A549 (cell line): ENCODE measurements around the gene USP20. TPM values are rescaled to one million over a fixed set of nuclear protein-coding genes. Genes with fewer than 3 reads are reported as not detected.
A peak's percentile ranks its signal among the peaks of the same experiment; 100 is the strongest.

Experiments
- ATAC-seq, 2 experiments: fragments of 200-7000 bp in 1 of 2; fragments of >200 bp in 1 of 2; cut with Nextera tagmentation in 1 of 2; cut with Tn5 transposase in 1 of 2; 3 replicates each; pipeline versions ENCODE4 v1.8.0 to v1.9.1; 2018 to 2020; ENCODE audit warnings: mild to moderate bottlenecking in 1 of 2, moderate library complexity in 1 of 2
- CTCF ChIA-PET: fragments of 300-600 bp; sonication (Branson Sonifier 250); formaldehyde crosslinking; extraction: SDS; loops from one replicate; lab custom pipeline; 2021; ENCODE audit warnings: antibody characterized with exemption, inconsistent platforms; lab: Yijun Ruan, JAX
- POLR2A ChIA-PET: fragments of 350-600 bp; formaldehyde crosslinking; extraction: SDS; loops from one replicate; lab custom pipeline; 2021; ENCODE audit warnings: antibody characterized with exemption, inconsistent platforms; lab: Yijun Ruan, JAX
- DNase-seq, 2 experiments: peaks; one replicate each; pipeline versions ENCODE4 v3.0.0 to v3.0.0-alpha.2; 2011 to 2016; ENCODE audit warnings: low read depth in 1 of 2, low spot score in 1 of 2
- FAIRE-seq: peaks from 2 replicates; lab custom pipeline; 2011; peaks lifted over from hg19 to GRCh38; lab: Jason Lieb, UNC
- H3K27ac ChIP-seq, 2 experiments: fragments of >200 bp; sonication (Bioruptor Twin); formaldehyde crosslinking; 3 replicates each; pipeline ENCODE4 v1.5.1; 2016 to 2017
- H3K4me1 ChIP-seq: fragments of >200 bp; sonication (Bioruptor Twin); formaldehyde crosslinking; 3 replicates; pipeline ENCODE4 v1.6.1; 2016
- H3K4me2 ChIP-seq: fragments of >200 bp; sonication (Bioruptor Twin); formaldehyde crosslinking; 3 replicates; pipeline ENCODE4 v1.6.1; 2016
- H3K4me3 ChIP-seq: fragments of >200 bp; sonication (Bioruptor Twin); formaldehyde crosslinking; 3 replicates; pipeline ENCODE4 v1.5.1; 2016
- H3K9me3 ChIP-seq: fragments of >200 bp; sonication (Bioruptor Twin); formaldehyde crosslinking; 3 replicates; pipeline ENCODE4 v1.6.1; 2016
- BCL3 ChIP-seq: fragments of >200 bp; sonication (Bioruptor Twin); formaldehyde crosslinking; IDR thresholded peaks from 3 replicates; pipeline ENCODE4 v1.6.1; 2016
- BHLHE40 ChIP-seq: IDR thresholded peaks from 2 replicates; pipeline ENCODE4 v1.6.1; 2012; ENCODE audit warnings: low read depth, low read length, inconsistent platforms
- CBX2 ChIP-seq: fragments of 200-600 bp; sonication (generic); IDR thresholded peaks from 2 replicates; pipeline ENCODE4 v1.6.1; 2016; ENCODE audit warnings: low read depth, mild to moderate bottlenecking, borderline replicate concordance
- CHD2 ChIP-seq: fragments of 150-350 bp; IDR thresholded peaks from 2 replicates; pipeline ENCODE4 v1.6.1; 2014; ENCODE audit warnings: low read length; ENCODE audit not compliant: partially characterized antibody
- HEYL ChIP-seq: fragments of 250-450 bp; sonication (Bioruptor Pico); IDR thresholded peaks from 2 replicates; pipeline ENCODE4 v1.8.0; 2021; ENCODE audit warnings: mild to moderate bottlenecking, moderate library complexity
- HOXB13 ChIP-seq: fragments of 250-450 bp; sonication (Bioruptor Pico); IDR thresholded peaks from 2 replicates; pipeline ENCODE4 v1.5.0; 2020; ENCODE audit warnings: low read depth, mild to moderate bottlenecking, moderate library complexity
- JUN ChIP-seq, 2 experiments: fragments of >200 bp; sonication (Bioruptor Twin); formaldehyde crosslinking; IDR thresholded peaks; 2 replicates in 1 of 2; 3 replicates in 1 of 2; pipeline ENCODE4 v1.6.1; 2016 to 2017
- JUNB ChIP-seq: fragments of >200 bp; sonication (Bioruptor Twin); formaldehyde crosslinking; IDR thresholded peaks from 2 replicates; pipeline ENCODE4 v1.6.1; 2016
- KDM1A ChIP-seq: fragments of 200-600 bp; sonication (generic); IDR thresholded peaks from 2 replicates; pipeline ENCODE4 v1.6.1; 2016; ENCODE audit warnings: low read depth, mild to moderate bottlenecking
- NFE2L2 ChIP-seq: fragments of 150-350 bp; conservative IDR thresholded peaks from 2 replicates; pipeline ENCODE4 v1.6.1; 2014; ENCODE audit warnings: low read length
- RAD21 ChIP-seq, 2 experiments: fragments of >200 bp in 1 of 2; sonication (Bioruptor Twin) in 1 of 2; formaldehyde crosslinking in 1 of 2; IDR thresholded peaks in 1 of 2; conservative IDR thresholded peaks in 1 of 2; 2 replicates in 1 of 2; 3 replicates in 1 of 2; pipeline ENCODE4 v1.6.1; 2012 to 2018; ENCODE audit warnings: inconsistent platforms in 1 of 2
- RARB ChIP-seq: fragments of 250-450 bp; sonication (Bioruptor Pico); IDR thresholded peaks from 2 replicates; pipeline ENCODE4 v1.8.0; 2021; ENCODE audit warnings: mild to moderate bottlenecking, moderate library complexity
- RCOR1 ChIP-seq: fragments of 150-350 bp; IDR thresholded peaks from 2 replicates; pipeline ENCODE4 v1.6.1; 2014; ENCODE audit warnings: antibody characterized with exemption, low read length, low read depth
- RNF2 ChIP-seq: fragments of 200-600 bp; sonication (generic); IDR thresholded peaks from 2 replicates; pipeline ENCODE4 v1.6.1; 2016; ENCODE audit warnings: low read depth, mild to moderate bottlenecking, antibody characterized with exemption, moderate library complexity, borderline replicate concordance
- SMC3 ChIP-seq: fragments of >200 bp; sonication (Bioruptor Twin); formaldehyde crosslinking; IDR thresholded peaks from 3 replicates; pipeline ENCODE4 v1.6.1; 2018; ENCODE audit warnings: inconsistent platforms
- SREBF2 ChIP-seq: fragments of 450-650 bp; IDR thresholded peaks from 2 replicates; pipeline ENCODE4 v1.6.1; 2014; ENCODE audit warnings: mild to moderate bottlenecking, moderate library complexity
- TP53 ChIP-seq: fragments of 250-450 bp; sonication (Bioruptor Pico); IDR thresholded peaks from 2 replicates; pipeline ENCODE4 v1.5.0; 2021; ENCODE audit warnings: mild to moderate bottlenecking, moderate library complexity
- ZC3H11A ChIP-seq: fragments of 450-650 bp; IDR thresholded peaks from 2 replicates; pipeline ENCODE4 v1.6.1; 2014; ENCODE audit warnings: antibody characterized with exemption, mild to moderate bottlenecking
- WGBS: methylation state at CpG from one replicate; pipeline ENCODE4 v1.1.6; 2017; ENCODE audit errors: missing lambda C conversion rate; 5-methylcytosine and 5-hydroxymethylcytosine counted together
- polyA plus RNA-seq, 4 experiments: library from polyadenylated mRNA; depleted of rRNA in 3 of 4; stranded (reverse); fragments of >200 nt; fragmentation: RNase III in 1 of 4; extraction: RNeasy Plus Mini Kit Qiagen cat#74134 plus additional on column Dnase treatment in 1 of 4; gene quantifications; 2 replicates in 3 of 4; 3 replicates in 1 of 4; pipeline ENCODE4 v1.2.3, GENCODE V29; 2011 to 2017
- TF ChIP-seq, protein P1 (sequence below): fragments of >200 bp; sonication (Bioruptor Twin); formaldehyde crosslinking; IDR thresholded peaks from 3 replicates; pipeline ENCODE4 v1.5.1; 2016
- TF ChIP-seq, protein P2 (sequence below): fragments of 200-600 bp; sonication (generic); IDR thresholded peaks from 2 replicates; pipeline ENCODE4 v1.6.1; 2016; ENCODE audit warnings: antibody characterized with exemption, mild to moderate bottlenecking, moderate library complexity
- TF ChIP-seq, protein P3 (sequence below): fragments of 450-650 bp; IDR thresholded peaks from 2 replicates; pipeline ENCODE4 v1.6.1; 2014; ENCODE audit warnings: antibody characterized with exemption

The USP20 gene
- polyA plus RNA-seq, 2 of the 4 experiments (the other 2 are of a cell fraction): 3.9 to 5.0 TPM

- DNase-seq: peak in 1 of 2 experiments; percentile 17
- FAIRE-seq: no peak
- Histone ChIP-seq H3K4me1 (peaks cover 15% of the 10 kb centered on the region; the same call in 2 of the 3 replicates), H3K4me3 (peak overlapping the region; percentile 96), H3K9me3 (no peaks in the 10 kb centered on the region), H3K4me2 (peak overlapping the region; percentile 93), H3K27ac (peak overlapping the region; percentile 79 to 90)
- ATAC-seq: peak; percentile 3 to 18; a peak in 5 of 6 replicates
- TF ChIP-seq JUN (IDR thresholded peaks at IDR 0.05): no peak
- no peak for TF ChIP-seq SMC3
- no peak for TF ChIP-seq RARB
- WGBS: 7% methylated on average over 19 of the region's 19 CpGs
- CTCF ChIA-PET: no interaction called here
- POLR2A ChIA-PET: no interaction called here
Observed at GRCh38 chr9:129835860-129836223, 584 bp downstream of the USP20 start.

DNA sequence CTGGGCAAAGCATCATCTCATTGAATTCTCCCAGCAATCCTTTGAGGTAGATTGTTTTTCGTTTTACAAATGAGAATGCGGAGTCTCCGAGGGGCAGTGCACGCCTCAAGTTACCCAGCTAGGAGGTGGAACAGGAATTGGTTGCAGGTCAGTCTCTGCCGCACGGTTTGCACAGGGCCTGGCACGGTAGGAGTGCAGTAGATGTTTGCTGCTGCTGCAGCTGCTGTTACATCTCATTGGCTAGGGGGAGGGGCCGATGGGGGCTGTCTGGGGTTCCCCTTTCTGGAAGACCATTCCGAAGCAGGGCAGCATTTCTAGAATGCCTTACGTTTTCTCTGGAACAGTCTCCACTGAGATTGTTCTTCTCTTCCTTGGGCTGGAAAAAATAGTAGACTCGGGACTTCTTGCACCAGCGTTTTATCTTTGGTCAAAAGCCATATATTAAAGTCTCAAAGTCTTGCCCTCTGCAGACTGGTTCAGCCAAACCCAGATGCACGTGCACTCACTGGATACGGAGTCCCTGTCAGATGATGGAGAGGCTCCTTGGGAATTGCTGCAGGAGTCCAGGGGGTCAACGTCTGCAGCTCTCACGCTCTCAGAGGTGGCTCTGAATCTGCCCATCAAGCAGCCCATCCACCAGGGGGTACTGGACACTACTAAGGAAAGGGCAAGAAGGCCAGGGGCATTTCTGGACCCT is 1.2 kb downstream of the USP20 start:
- TF ChIP-seq SREBF2 (no peak), RCOR1 (no peak), NFE2L2 (no peak), RNF2 (no peak)
- WGBS: 79% methylated on average over 16 of the region's 16 CpGs
- Histone ChIP-seq H3K9me3 (no peaks in the 10 kb centered on the region), H3K4me1 (peaks cover 15% of the 10 kb centered on the region; the same call in 2 of the 3 replicates), H3K4me2 (peak overlapping the region; percentile 93), H3K27ac (no peak overlapping the region; a peak in 1 of 6 replicates), H3K4me3 (peak overlapping the region; percentile 96; the same call in 2 of the 3 replicates)
- DNase-seq (peak in 1 of 2 experiments; percentile 14), FAIRE-seq (no peak), ATAC-seq (no peak)
- ChIA-PET CTCF (interaction anchor here (1.3 kb wide), 1 partner anchor 271 kb away, joined by 3 read pairs; no protein-coding TSS in a partner anchor), POLR2A (no interaction called here)

- no peak for DNase-seq
- Histone ChIP-seq H3K4me1 (peaks cover 8% of the 10 kb centered on the region; the same call in 2 of the 3 replicates), H3K4me2 (no peak overlapping the region), H3K27ac (no peak overlapping the region), H3K9me3 (no peaks in the 10 kb centered on the region), H3K4me3 (no peak overlapping the region)
- no peak for ATAC-seq
- TF ChIP-seq RNF2 (no peak), BCL3 (no peak), HOXB13 (CRISPR knock-in tag) (no peak), TP53 (CRISPR knock-in tag) (no peak), HEYL (no peak), CBX2 (no peak), RCOR1 (no peak), SMC3 (no peak), JUNB (no peak), BHLHE40 (no peak), SREBF2 (no peak), RAD21 (conservative IDR thresholded peaks at IDR 0.05 in 1 of 2, IDR thresholded peaks at IDR 0.05 in 1 of 2) (no peak), KDM1A (no peak), CHD2 (no peak), ZC3H11A (no peak)
- TF ChIP-seq, protein P1, sequence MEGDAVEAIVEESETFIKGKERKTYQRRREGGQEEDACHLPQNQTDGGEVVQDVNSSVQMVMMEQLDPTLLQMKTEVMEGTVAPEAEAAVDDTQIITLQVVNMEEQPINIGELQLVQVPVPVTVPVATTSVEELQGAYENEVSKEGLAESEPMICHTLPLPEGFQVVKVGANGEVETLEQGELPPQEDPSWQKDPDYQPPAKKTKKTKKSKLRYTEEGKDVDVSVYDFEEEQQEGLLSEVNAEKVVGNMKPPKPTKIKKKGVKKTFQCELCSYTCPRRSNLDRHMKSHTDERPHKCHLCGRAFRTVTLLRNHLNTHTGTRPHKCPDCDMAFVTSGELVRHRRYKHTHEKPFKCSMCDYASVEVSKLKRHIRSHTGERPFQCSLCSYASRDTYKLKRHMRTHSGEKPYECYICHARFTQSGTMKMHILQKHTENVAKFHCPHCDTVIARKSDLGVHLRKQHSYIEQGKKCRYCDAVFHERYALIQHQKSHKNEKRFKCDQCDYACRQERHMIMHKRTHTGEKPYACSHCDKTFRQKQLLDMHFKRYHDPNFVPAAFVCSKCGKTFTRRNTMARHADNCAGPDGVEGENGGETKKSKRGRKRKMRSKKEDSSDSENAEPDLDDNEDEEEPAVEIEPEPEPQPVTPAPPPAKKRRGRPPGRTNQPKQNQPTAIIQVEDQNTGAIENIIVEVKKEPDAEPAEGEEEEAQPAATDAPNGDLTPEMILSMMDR: no peak
- TF ChIP-seq, protein P2, sequence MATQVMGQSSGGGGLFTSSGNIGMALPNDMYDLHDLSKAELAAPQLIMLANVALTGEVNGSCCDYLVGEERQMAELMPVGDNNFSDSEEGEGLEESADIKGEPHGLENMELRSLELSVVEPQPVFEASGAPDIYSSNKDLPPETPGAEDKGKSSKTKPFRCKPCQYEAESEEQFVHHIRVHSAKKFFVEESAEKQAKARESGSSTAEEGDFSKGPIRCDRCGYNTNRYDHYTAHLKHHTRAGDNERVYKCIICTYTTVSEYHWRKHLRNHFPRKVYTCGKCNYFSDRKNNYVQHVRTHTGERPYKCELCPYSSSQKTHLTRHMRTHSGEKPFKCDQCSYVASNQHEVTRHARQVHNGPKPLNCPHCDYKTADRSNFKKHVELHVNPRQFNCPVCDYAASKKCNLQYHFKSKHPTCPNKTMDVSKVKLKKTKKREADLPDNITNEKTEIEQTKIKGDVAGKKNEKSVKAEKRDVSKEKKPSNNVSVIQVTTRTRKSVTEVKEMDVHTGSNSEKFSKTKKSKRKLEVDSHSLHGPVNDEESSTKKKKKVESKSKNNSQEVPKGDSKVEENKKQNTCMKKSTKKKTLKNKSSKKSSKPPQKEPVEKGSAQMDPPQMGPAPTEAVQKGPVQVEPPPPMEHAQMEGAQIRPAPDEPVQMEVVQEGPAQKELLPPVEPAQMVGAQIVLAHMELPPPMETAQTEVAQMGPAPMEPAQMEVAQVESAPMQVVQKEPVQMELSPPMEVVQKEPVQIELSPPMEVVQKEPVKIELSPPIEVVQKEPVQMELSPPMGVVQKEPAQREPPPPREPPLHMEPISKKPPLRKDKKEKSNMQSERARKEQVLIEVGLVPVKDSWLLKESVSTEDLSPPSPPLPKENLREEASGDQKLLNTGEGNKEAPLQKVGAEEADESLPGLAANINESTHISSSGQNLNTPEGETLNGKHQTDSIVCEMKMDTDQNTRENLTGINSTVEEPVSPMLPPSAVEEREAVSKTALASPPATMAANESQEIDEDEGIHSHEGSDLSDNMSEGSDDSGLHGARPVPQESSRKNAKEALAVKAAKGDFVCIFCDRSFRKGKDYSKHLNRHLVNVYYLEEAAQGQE: no peak
- TF ChIP-seq, protein P3, sequence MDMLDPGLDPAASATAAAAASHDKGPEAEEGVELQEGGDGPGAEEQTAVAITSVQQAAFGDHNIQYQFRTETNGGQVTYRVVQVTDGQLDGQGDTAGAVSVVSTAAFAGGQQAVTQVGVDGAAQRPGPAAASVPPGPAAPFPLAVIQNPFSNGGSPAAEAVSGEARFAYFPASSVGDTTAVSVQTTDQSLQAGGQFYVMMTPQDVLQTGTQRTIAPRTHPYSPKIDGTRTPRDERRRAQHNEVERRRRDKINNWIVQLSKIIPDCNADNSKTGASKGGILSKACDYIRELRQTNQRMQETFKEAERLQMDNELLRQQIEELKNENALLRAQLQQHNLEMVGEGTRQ: no peak
- CTCF ChIA-PET: interaction anchor here (0.9 to 1.4 kb wide), 3 partner anchors 11 to 196 kb away, joined by 3 to 4 read pairs (median 3); no protein-coding TSS in a partner anchor
- FAIRE-seq: no peak
- 61% methylated on average over 12 of the region's 12 CpGs for WGBS
- POLR2A ChIA-PET: interaction anchor here (0.6 kb wide), 1 partner anchor 34 kb away, joined by 3 read pairs; no protein-coding TSS in a partner anchor
Observed at GRCh38 chr9:129838707-129839259, 3.5 kb downstream of the USP20 start.
